GM19238 (cell line): ENCODE data around the gene RNASEH2C.
A peak's percentile ranks its signal among the peaks of the same experiment; 100 is the strongest.
"Not testable (repeated sequence)": the region's sequence is repeated elsewhere in the genome, so short reads cannot be mapped to it uniquely, and the experiment has no call there.

ENCODE experiments used
- DNase-seq: peaks from one replicate; pipeline ENCODE4 v3.0.0; 2011; ENCODE audit warnings: low spot score; ENCODE audit not compliant: insufficient read length

The RNASEH2C gene

GRCh38 chr11:65720211-65720934 is at the start of gene RNASEH2C:
Gene RNASEH2C, minus strand, starts transcription at chr11:65720798. Its CDS starts 40 bp downstream, at chr11:65720758.
- peak; percentile 92 for DNase-seq

DNA sequence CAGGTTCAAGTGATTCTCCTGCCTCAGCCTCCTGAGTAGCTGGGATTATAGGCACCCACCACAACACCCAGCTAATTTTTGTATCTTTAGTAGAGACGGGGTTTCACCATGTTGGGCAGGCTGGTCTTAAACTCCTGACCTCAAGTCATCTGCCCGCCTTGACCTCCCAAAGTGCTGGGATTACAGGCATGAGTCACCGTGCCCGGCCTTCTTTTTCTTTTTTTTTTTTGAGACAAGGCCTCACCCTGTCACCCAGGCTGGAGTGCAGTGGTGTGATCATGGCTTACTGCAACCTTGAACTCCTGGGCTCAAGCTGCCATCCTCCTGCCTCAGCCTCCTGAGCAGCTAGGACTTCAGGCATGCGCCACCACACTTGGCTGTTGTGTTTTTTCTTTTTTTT is 47.2 kb upstream of the RNASEH2C start:
- DNase-seq, result not testable (repeated sequence)

GRCh38 chr11:65767406-65767805 is 46.8 kb upstream of the RNASEH2C start:
- DNase-seq, result no peak

DNA sequence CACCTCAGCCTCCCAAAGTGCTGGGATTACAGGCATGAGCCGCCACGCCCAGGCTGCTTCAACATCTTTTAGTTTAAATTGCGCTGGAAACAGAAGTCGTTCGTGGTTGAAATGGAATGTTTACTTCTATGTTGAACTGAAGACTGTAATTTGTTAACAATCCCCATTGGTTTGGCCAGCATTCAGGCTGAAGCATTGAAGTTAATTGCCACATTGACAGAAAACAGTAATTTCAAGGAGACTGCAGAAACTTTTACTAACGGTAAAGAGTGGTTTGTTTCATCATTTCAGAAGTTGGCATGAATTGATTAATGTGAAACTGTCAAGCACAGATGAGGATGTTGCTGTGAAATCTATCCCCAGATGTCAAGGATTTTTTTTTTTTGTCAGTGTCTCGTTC is 45.9 kb upstream of the RNASEH2C start:
- no peak for DNase-seq

GRCh38 chr11:65764434-65764833 is 43.8 kb upstream of the RNASEH2C start:
- no peak for DNase-seq

DNA sequence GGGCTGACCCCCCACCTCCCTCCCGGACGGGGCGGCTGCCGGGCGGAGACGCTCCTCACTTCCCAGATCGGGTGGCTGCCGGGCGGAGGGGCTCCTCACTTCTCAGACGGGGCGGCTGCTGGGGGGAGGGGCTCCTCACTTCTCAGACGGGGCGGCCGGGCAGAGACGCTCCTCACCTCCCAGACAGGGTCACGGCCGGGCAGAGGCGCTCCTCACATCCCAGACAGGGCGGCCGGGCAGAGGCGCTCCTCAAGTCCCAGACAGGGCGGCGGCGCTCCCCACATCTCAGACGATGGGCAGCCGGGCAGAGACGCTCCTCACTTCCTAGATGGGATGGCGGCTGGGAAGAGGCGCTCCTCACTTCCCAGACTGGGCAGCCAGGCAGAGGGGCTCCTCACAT is 42.2 kb upstream of the RNASEH2C start:
- DNase-seq, result not testable (repeated sequence)

GRCh38 chr11:65762169-65762568 is 41.6 kb upstream of the RNASEH2C start:
- DNase-seq, result not testable (repeated sequence)

GRCh38 chr11:65745049-65745448 is 24.5 kb upstream of the RNASEH2C start:
- DNase-seq, result no peak

DNA sequence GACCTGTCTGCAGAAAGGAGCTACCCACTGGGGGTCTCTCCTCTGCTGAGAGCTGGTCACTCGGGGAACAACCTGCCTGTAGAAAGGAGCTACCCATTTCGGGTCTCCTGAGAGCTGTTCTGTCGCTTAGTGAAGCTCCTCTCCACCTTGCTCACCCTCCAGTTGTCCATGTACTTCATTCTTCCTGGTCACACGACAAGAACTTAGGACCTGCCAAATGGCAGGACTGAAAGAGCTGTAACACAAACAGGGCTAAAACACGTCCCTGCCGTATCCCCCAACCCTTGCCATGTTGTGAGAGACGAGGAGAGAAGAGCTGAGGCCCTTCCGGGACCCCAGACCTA is 24.1 kb upstream of the RNASEH2C start:
- DNase-seq, result no peak

GRCh38 chr11:65744026-65744698 is 23.6 kb upstream of the RNASEH2C start:
- no peak for DNase-seq

GRCh38 chr11:65743681-65744025 is 23.1 kb upstream of the RNASEH2C start:
- DNase-seq, result no peak

GRCh38 chr11:65742353-65742752 is 21.8 kb upstream of the RNASEH2C start:
- DNase-seq, result no peak

GRCh38 chr11:65741185-65741584 is 20.6 kb upstream of the RNASEH2C start:
- DNase-seq, result no peak

GRCh38 chr11:65739022-65739421 is 18.4 kb upstream of the RNASEH2C start:
- no peak for DNase-seq

DNA sequence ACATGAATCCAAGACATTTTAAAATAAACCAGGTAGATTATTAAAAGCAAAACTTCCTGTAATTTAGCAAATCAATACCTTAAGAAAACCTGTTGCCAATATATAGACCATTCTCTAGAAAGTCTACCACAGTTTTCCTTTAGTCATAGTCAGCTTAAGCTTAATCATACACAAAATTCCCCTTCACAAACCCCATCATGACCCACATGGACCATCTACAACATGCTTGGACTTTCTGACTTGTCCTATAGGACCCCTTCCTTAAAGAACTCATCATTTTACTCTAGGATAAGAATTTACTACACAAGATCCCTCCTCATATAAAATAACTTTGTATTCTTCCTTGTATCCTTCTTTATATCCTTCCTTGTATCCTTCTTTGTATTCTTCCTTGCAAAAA is 16.2 kb upstream of the RNASEH2C start:
- no peak for DNase-seq

GRCh38 chr11:65735111-65735510 is 14.5 kb upstream of the RNASEH2C start:
- DNase-seq, result not testable (repeated sequence)

- no peak for DNase-seq
Observed at GRCh38 chr11:65730461-65730860, 9.9 kb upstream of the RNASEH2C start.

DNA sequence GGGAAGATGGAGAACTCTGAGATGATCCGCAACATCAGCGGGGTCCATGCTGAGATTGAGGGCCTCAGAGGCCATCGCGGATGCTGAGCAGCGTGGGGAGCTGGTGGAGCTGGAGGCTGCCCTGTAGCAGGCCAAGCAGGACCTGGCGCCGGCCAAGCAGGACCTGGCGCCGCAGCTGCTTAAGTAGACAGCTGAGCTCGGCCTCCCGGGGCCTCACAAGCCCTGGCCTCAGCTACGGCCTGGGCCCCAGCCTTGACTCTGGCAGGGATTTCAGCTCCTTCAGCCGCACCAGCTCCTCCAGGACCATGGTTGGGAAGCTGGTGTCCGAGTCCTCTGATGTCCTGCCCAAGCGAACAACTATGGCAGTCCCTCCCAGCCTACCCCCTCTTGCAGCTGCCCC is 7.3 kb upstream of the RNASEH2C start:
- no peak for DNase-seq

DNA sequence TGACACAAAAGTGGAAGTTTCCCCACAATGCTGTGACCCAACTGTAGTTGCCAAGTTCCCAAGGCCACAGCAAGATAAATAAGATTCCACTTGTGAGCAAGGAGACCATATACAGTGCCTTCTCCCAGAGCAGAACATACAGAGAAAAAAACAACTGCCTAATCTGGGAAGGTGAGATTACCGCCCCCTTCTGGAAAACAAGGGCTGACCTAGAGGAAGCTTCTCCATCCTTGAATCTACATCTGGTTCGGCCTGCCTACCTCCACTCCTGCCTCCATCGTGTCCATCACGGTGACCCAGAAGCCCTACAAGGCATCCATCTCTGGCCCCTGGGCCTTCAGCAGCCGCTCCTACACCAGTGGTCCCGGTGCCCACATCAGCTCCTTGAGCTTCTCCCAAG is 6.1 kb upstream of the RNASEH2C start:
- DNase-seq, result no peak

DNA sequence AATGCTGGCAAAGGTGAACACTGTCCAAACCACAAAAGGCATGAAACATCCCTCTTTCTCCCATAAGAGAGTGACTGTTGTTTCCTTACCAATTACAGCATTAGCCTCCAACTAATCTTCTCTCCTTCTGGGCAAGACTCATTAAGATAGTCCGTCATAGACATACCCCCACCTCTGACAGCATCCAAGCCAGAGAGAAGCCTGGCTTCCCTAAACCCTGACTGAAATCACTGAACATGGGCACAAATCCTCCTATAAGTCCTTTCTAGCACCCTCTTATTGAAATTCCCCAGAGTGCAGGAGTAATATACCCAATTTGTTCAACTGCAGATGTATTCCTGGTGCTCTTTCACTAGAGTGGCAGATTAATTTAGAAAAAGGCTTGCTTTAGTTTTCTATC is 1.7 kb upstream of the RNASEH2C start:
- no peak for DNase-seq

DNA sequence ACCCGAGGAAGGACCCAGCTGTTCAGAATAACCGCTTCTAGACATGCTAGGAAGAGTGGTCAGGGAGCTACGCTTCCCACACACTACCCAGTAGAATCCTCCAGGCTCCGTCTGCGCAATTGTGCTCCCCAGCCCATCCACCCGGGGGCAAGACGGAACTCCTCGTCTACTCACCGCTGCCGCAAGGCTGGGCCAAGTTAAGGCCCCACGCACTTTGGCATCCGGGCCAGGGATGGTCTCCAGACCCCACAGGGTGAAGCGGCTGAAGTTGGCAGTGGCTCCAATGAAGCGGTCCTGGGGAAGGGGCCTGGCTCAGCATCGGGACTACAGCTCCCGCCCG is 757 bp downstream of the RNASEH2C start:
- DNase-seq, result peak; percentile 16

GRCh38 chr11:65718964-65719492 is 1.6 kb downstream of the RNASEH2C start:
- DNase-seq, result no peak

GRCh38 chr11:65718531-65718930 is 2.1 kb downstream of the RNASEH2C start:
- no peak for DNase-seq
